A673 (cell line): Measurements from ENCODE around the gene NLN. TPM values are rescaled to one million over a fixed set of nuclear protein-coding genes. Genes with fewer than 3 reads are reported as not detected.

Source experiments
- BruUV-seq: library from RNA; stranded (reverse); fragments of 400-500 nt; replicated peaks from 2 replicates; lab custom pipeline; 2021; lab: Mats Ljungman, UMichigan
- CTCF ChIA-PET: fragments of 300-600 bp; sonication (Branson Sonifier 250); formaldehyde crosslinking; loops from one replicate; lab custom pipeline; 2022; ENCODE audit warnings: antibody characterized with exemption; lab: Charles Lee
- POLR2A ChIA-PET: fragments of 300-600 bp; sonication (Branson Sonifier 250); formaldehyde crosslinking; loops from one replicate; lab custom pipeline; 2022; ENCODE audit warnings: antibody characterized with exemption; ENCODE audit not compliant: low non-redundant PET; lab: Charles Lee
- DNase-seq: peaks from one replicate; pipeline ENCODE4 v3.0.0-alpha.2; 2015; ENCODE audit warnings: low spot score
- H3K27ac ChIP-seq: fragments of 200-600 bp; sonication (generic); 2 replicates; pipeline ENCODE4 v1.5.1; 2016; ENCODE audit warnings: mixed run types, low read depth, mild to moderate bottlenecking, mixed read lengths, antibody characterized with exemption, low read length; ENCODE audit not compliant: poor library complexity, severe bottlenecking
- H3K27me3 ChIP-seq: fragments of 200-600 bp; sonication (generic); replicated peaks from 2 replicates; pipeline ENCODE4 v1.6.1; 2017; ENCODE audit warnings: mixed run types, low read depth, mild to moderate bottlenecking, mixed read lengths, antibody characterized with exemption, low read length; ENCODE audit not compliant: insufficient read depth, poor library complexity
- H3K36me3 ChIP-seq: fragments of 200-600 bp; sonication (generic); 2 replicates; pipeline ENCODE4 v1.6.1; 2016; ENCODE audit warnings: mixed run types, mild to moderate bottlenecking, mixed read lengths, antibody characterized with exemption, low read length; ENCODE audit not compliant: insufficient read depth, poor library complexity, severe bottlenecking
- H3K4me1 ChIP-seq: fragments of 200-600 bp; sonication (generic); 2 replicates; pipeline ENCODE4 v1.6.1; 2017; ENCODE audit warnings: mixed run types, mild to moderate bottlenecking, mixed read lengths, antibody characterized with exemption, low read length; ENCODE audit not compliant: insufficient read depth, poor library complexity, severe bottlenecking
- H3K4me3 ChIP-seq: fragments of 200-600 bp; sonication (generic); 2 replicates; pipeline ENCODE4 v1.5.1; 2016; ENCODE audit warnings: low read depth, mixed run types, mild to moderate bottlenecking, mixed read lengths, low read length; ENCODE audit not compliant: poor library complexity, severe bottlenecking
- H3K9me3 ChIP-seq: fragments of 200-600 bp; sonication (generic); 2 replicates; pipeline ENCODE4 v1.6.1; 2016; ENCODE audit warnings: mixed run types, low read depth, mild to moderate bottlenecking, mixed read lengths, antibody characterized with exemption, low read length; ENCODE audit not compliant: poor library complexity, severe bottlenecking
- EZH2 ChIP-seq: fragments of 200-600 bp; sonication (generic); IDR thresholded peaks from 2 replicates; pipeline ENCODE4 v1.6.1; 2017; ENCODE audit warnings: borderline replicate concordance, low read depth, mild to moderate bottlenecking, mixed read lengths, antibody characterized with exemption, low read length; ENCODE audit not compliant: poor library complexity, severe bottlenecking
- intact Hi-C: fragments of 100-400 bp; cut with micrococcal nuclease; formaldehyde crosslinking; loops from one replicate; pipeline ENCODE4 v1.10.0; 2022; ENCODE audit not compliant: unreplicated experiment
- total RNA-seq: library from RNA; stranded (reverse); gene quantifications from 2 replicates; pipeline ENCODE4 v1.2.3, GENCODE V29; 2021
- TF ChIP-seq, protein P1 (sequence below): fragments of 300-800, 200-600 bp; sonication (generic); conservative IDR thresholded peaks from 2 replicates; pipeline ENCODE4 v1.5.1; 2017; ENCODE audit warnings: low read depth, mild to moderate bottlenecking, antibody characterized with exemption, low read length, moderate library complexity, mixed read lengths

NLN gene
- total RNA-seq, 1 experiment from 2014 or later, result 99.9 TPM

GRCh38 chr5:65736011-65736410 lies 14.0 kb downstream of the NLN start:
- ChIA-PET POLR2A (no interaction called here), CTCF (no interaction called here)
- H3K27ac ChIP-seq, result no peak overlapping the region
- no peaks in the 10 kb centered on the region for H3K27me3 ChIP-seq
- no peaks in the 10 kb centered on the region for H3K4me1 ChIP-seq
- BruUV-seq, result TSS peak; percentile 11
- intact Hi-C loops, result no loop called here
- H3K9me3 ChIP-seq, result no peaks in the 10 kb centered on the region
- no peaks in the 10 kb centered on the region for H3K36me3 ChIP-seq
- no peak overlapping the region for H3K4me3 ChIP-seq
- TF ChIP-seq EZH2, result no peak
- TF ChIP-seq, protein P1, sequence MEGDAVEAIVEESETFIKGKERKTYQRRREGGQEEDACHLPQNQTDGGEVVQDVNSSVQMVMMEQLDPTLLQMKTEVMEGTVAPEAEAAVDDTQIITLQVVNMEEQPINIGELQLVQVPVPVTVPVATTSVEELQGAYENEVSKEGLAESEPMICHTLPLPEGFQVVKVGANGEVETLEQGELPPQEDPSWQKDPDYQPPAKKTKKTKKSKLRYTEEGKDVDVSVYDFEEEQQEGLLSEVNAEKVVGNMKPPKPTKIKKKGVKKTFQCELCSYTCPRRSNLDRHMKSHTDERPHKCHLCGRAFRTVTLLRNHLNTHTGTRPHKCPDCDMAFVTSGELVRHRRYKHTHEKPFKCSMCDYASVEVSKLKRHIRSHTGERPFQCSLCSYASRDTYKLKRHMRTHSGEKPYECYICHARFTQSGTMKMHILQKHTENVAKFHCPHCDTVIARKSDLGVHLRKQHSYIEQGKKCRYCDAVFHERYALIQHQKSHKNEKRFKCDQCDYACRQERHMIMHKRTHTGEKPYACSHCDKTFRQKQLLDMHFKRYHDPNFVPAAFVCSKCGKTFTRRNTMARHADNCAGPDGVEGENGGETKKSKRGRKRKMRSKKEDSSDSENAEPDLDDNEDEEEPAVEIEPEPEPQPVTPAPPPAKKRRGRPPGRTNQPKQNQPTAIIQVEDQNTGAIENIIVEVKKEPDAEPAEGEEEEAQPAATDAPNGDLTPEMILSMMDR, result no peak
- no peak for DNase-seq

- no peak for DNase-seq
- Histone ChIP-seq H3K9me3 (no peaks in the 10 kb centered on the region), H3K27me3 (no peaks in the 10 kb centered on the region), H3K4me1 (no peaks in the 10 kb centered on the region), H3K36me3 (no peaks in the 10 kb centered on the region), H3K27ac (no peak overlapping the region), H3K4me3 (no peak overlapping the region)
- ChIA-PET POLR2A (no interaction called here), CTCF (no interaction called here)
- BruUV-seq, result no TSS peak
- intact Hi-C loops, result no loop called here
- no peak for TF ChIP-seq EZH2
- TF ChIP-seq, protein P1, result no peak
These were observed 15.8 kb downstream of the NLN start for GRCh38 chr5:65737842-65738241.

DNA sequence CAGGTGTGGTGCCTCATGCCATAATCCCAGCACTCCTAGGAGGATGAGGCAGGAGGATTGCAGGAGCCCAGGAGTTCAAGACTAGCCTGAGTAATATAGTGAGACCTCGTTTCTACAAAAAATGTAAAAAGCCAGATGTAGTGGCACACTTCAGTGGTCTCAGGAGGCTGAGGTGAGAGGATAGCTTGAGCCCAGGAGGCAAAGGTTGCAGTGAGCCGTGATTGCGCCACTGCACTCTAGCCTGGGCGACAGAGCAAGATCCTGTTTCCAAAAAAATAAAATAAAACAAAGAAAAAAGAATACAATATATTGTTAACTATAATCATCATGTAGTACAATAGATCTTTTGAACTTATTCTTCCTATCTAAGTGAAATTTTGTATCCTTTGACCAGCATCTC lies 16.3 kb downstream of the NLN start:
- Histone ChIP-seq H3K4me1 (no peaks in the 10 kb centered on the region), H3K36me3 (no peaks in the 10 kb centered on the region), H3K27me3 (no peaks in the 10 kb centered on the region), H3K9me3 (no peaks in the 10 kb centered on the region), H3K27ac (no peak overlapping the region), H3K4me3 (no peak overlapping the region)
- CTCF ChIA-PET, result no interaction called here
- POLR2A ChIA-PET, result no interaction called here
- DNase-seq, result no peak
- no TSS peak for BruUV-seq
- intact Hi-C loops, result no loop called here
- no peak for TF ChIP-seq EZH2
- TF ChIP-seq, protein P1, result no peak
